Measurements from ENCODE around the gene TBC1D13.
"Not testable (repeated sequence)": the region's sequence is repeated elsewhere in the genome, so short reads cannot be mapped to it uniquely, and the experiment has no call there.

The TBC1D13 gene

GRCh38 chr9:128785427-128785826, 1.6 kb upstream of the TBC1D13 start:
- DNase-seq = no peak

- DNase-seq = no peak
Observed at GRCh38 chr9:128787659-128788058, 606 bp downstream of the TBC1D13 start.

GRCh38 chr9:128788445-128788844, 1.4 kb downstream of the TBC1D13 start:
- DNase-seq = no peak

GRCh38 chr9:128790536-128790935, 3.5 kb downstream of the TBC1D13 start:
- no peak for DNase-seq

GRCh38 chr9:128792134-128792533, 5.1 kb downstream of the TBC1D13 start:
- DNase-seq = no peak

- no peak for DNase-seq
Observed at GRCh38 chr9:128792978-128793686, 6.1 kb downstream of the TBC1D13 start.

GRCh38 chr9:128794961-128795360, 7.9 kb downstream of the TBC1D13 start:
- DNase-seq = not testable (repeated sequence)

GRCh38 chr9:128798896-128799295, 11.8 kb downstream of the TBC1D13 start:
- no peak for DNase-seq

GRCh38 chr9:128800061-128800460, 13.0 kb downstream of the TBC1D13 start:
- DNase-seq = no peak

- DNase-seq = no peak
Observed at GRCh38 chr9:128802482-128802881, 15.4 kb downstream of the TBC1D13 start.

- no peak for DNase-seq
Observed at GRCh38 chr9:128805661-128806060, 18.6 kb downstream of the TBC1D13 start.

- no peak for DNase-seq
Observed at GRCh38 chr9:128807827-128808226, 20.8 kb downstream of the TBC1D13 start.

GRCh38 chr9:128808543-128808942, 21.5 kb downstream of the TBC1D13 start:
- no peak for DNase-seq

GRCh38 chr9:128809036-128809599, 22.1 kb downstream of the TBC1D13 start:
- no peak for DNase-seq

GRCh38 chr9:128809831-128810230, 22.8 kb downstream of the TBC1D13 start:
- no peak for DNase-seq

- no peak for DNase-seq
Observed at GRCh38 chr9:128810873-128811272, 23.8 kb downstream of the TBC1D13 start.

GRCh38 chr9:128818099-128818838, 31.2 kb downstream of the TBC1D13 start, which contains the start of gene ENDOG:
TSS of gene ENDOG (plus strand) at chr9:128818500. CDS start at chr9:128818685, 185 bp downstream.
- peak; percentile 87 for DNase-seq

GRCh38 chr9:128818839-128819715, 32.0 kb downstream of the TBC1D13 start:
- DNase-seq = no peak

- no peak for DNase-seq
Observed at GRCh38 chr9:128819716-128820664, 32.9 kb downstream of the TBC1D13 start.

- DNase-seq = no peak
Observed at GRCh38 chr9:128820665-128821583, 33.9 kb downstream of the TBC1D13 start.
